GM23338 (cell line): ENCODE results near the gene KRTAP10-10. TPM values are rescaled to one million over a fixed set of nuclear protein-coding genes. Genes with fewer than 3 reads are reported as not detected.

ENCODE experiments used
- ATAC-seq: fragments of 200-7000 bp; cut with Tn5 transposase; 3 replicates; pipeline ENCODE4 v1.9.1; 2020
- DNase-seq: peaks from one replicate; pipeline ENCODE4 v3.0.0-alpha.2; 2015; ENCODE audit warnings: low spot score
- H2AFZ ChIP-seq: fragments of 200-600 bp; sonication (generic); 2 replicates; pipeline ENCODE4 v1.8.0; 2016; ENCODE audit warnings: antibody characterized with exemption, mild to moderate bottlenecking, moderate library complexity
- H3F3A ChIP-seq: fragments of 200-600 bp; sonication (generic); replicated peaks from 2 replicates; pipeline ENCODE4 v1.8.0; 2017; ENCODE audit warnings: antibody characterized with exemption, mixed run types, low read depth
- H3K27ac ChIP-seq: fragments of 200-600 bp; sonication (generic); 2 replicates; pipeline ENCODE4 v1.6.1; 2016; ENCODE audit warnings: low read depth
- H3K27me3 ChIP-seq: fragments of 200-600 bp; sonication (generic); 2 replicates; pipeline ENCODE4 v1.8.0; 2016; ENCODE audit warnings: mild to moderate bottlenecking, mixed run types, moderate library complexity; ENCODE audit not compliant: insufficient read depth
- H3K36me3 ChIP-seq: fragments of 200-600 bp; sonication (generic); 2 replicates; pipeline ENCODE4 v1.8.0; 2016; ENCODE audit warnings: mild to moderate bottlenecking; ENCODE audit not compliant: insufficient read depth
- H3K4me1 ChIP-seq: fragments of 200-600 bp; sonication (generic); 2 replicates; pipeline ENCODE4 v1.8.0; 2016; ENCODE audit warnings: mild to moderate bottlenecking, moderate library complexity; ENCODE audit not compliant: insufficient read depth
- H3K4me2 ChIP-seq: fragments of 200-600 bp; sonication (generic); 2 replicates; pipeline ENCODE4 v1.7.1; 2017; ENCODE audit warnings: mixed run types
- H3K4me3 ChIP-seq: fragments of 200-600 bp; sonication (generic); 2 replicates; pipeline ENCODE4 v1.6.1; 2016; ENCODE audit warnings: mixed run types
- H3K79me2 ChIP-seq: fragments of 200-600 bp; sonication (generic); replicated peaks from 2 replicates; pipeline ENCODE4 v1.8.0; 2017; ENCODE audit warnings: mild to moderate bottlenecking; ENCODE audit not compliant: insufficient read depth
- H3K9me2 ChIP-seq: fragments of 200-600 bp; sonication (generic); 2 replicates; pipeline ENCODE4 v1.8.0; 2017; ENCODE audit not compliant: insufficient read depth
- H4K20me1 ChIP-seq: fragments of 200-600 bp; sonication (generic); replicated peaks from 2 replicates; pipeline ENCODE4 v1.8.0; 2017; ENCODE audit warnings: mild to moderate bottlenecking; ENCODE audit not compliant: insufficient read depth
- H3K27ac Mint-ChIP-seq: 2 replicates; pipeline ENCODE4 v1.8.0; 2020; ENCODE audit warnings: inconsistent platforms, mild to moderate bottlenecking, moderate library complexity, mixed read lengths
- H3K27me3 Mint-ChIP-seq: 3 replicates; pipeline ENCODE4 v1.8.0; 2022; ENCODE audit warnings: low read depth, mild to moderate bottlenecking, moderate library complexity, mixed read lengths, inconsistent platforms; ENCODE audit not compliant: insufficient read depth, poor library complexity
- H3K36me3 Mint-ChIP-seq: 3 replicates; pipeline ENCODE4 v1.8.0; 2021; ENCODE audit warnings: low read depth, mild to moderate bottlenecking, inconsistent platforms, moderate library complexity, mixed read lengths
- H3K4me1 Mint-ChIP-seq: 3 replicates; pipeline ENCODE4 v1.8.0; 2020; ENCODE audit warnings: mild to moderate bottlenecking, inconsistent platforms, mixed read lengths
- H3K4me3 Mint-ChIP-seq: 3 replicates; pipeline ENCODE4 v1.8.0; 2021; ENCODE audit warnings: moderate library complexity, mild to moderate bottlenecking, inconsistent platforms, mixed read lengths
- H3K9me3 Mint-ChIP-seq: 3 replicates; pipeline ENCODE4 v1.8.0; 2020; ENCODE audit warnings: moderate library complexity, mild to moderate bottlenecking, inconsistent platforms, mixed read lengths
- CREB1 ChIP-seq: fragments of 250-450 bp; sonication (Bioruptor Pico); IDR thresholded peaks from 2 replicates; pipeline ENCODE4 v1.5.0; 2020; ENCODE audit warnings: low read depth, mild to moderate bottlenecking, moderate library complexity
- CTCF ChIP-seq, 2 experiments: fragments of 200-600 bp in 1 of 2; sonication (generic) in 1 of 2; conservative IDR thresholded peaks; 2 replicates each; pipeline versions ENCODE4 v1.5.1 to v1.6.1; 2016 to 2017; ENCODE audit warnings: antibody characterized with exemption in 2 of 2, low read depth in 2 of 2, mild to moderate bottlenecking in 2 of 2, moderate library complexity in 1 of 2
- ETS1 ChIP-seq: IDR thresholded peaks from 2 replicates; pipeline ENCODE4 v1.6.1; 2016; ENCODE audit warnings: antibody characterized with exemption
- EZH2 ChIP-seq: fragments of 200-600 bp; sonication (generic); IDR thresholded peaks from one replicate; pipeline ENCODE4 v1.8.0; 2017; ENCODE audit warnings: antibody characterized with exemption, mild to moderate bottlenecking, low read depth; ENCODE audit not compliant: unreplicated experiment
- EZH2phosphoT487 ChIP-seq: fragments of 200-600 bp; sonication (generic); IDR thresholded peaks from one replicate; pipeline ENCODE4 v1.8.1; 2018; ENCODE audit warnings: antibody characterized with exemption; ENCODE audit not compliant: unreplicated experiment
- JUNB ChIP-seq: IDR thresholded peaks from one replicate; pipeline ENCODE4 v1.6.1; 2016; ENCODE audit warnings: antibody characterized with exemption; ENCODE audit not compliant: unreplicated experiment
- NANOG ChIP-seq: IDR thresholded peaks from 2 replicates; pipeline ENCODE4 v1.6.1; 2016; ENCODE audit warnings: antibody characterized with exemption, borderline replicate concordance
- POLR2AphosphoS5 ChIP-seq: IDR thresholded peaks from 2 replicates; pipeline ENCODE4 v1.6.1; 2016; ENCODE audit warnings: antibody characterized with exemption, low read depth
- STAT1 ChIP-seq: IDR thresholded peaks from one replicate; pipeline ENCODE4 v1.6.1; 2016; ENCODE audit warnings: antibody characterized with exemption; ENCODE audit not compliant: unreplicated experiment
- ZNF114 ChIP-seq: fragments of 250-450 bp; sonication (Bioruptor Pico); IDR thresholded peaks from 2 replicates; pipeline ENCODE4 v1.5.0; 2020; ENCODE audit warnings: mild to moderate bottlenecking, moderate library complexity
- polyA plus RNA-seq: library from polyadenylated mRNA; unstranded; fragments of >200 nt; fragmentation: Nextera tagmentation; extraction: Ambion mirVana; gene quantifications from 2 replicates; pipeline ENCODE4 v1.2.1, GENCODE V29; 2016
- total RNA-seq: library from RNA; depleted of rRNA; stranded (reverse); fragments of >200 nt; shearing (Covaris generic); gene quantifications from 2 replicates; pipeline ENCODE4 v1.2.3, GENCODE V29; 2014
- TF ChIP-seq, protein P1 (sequence below): IDR thresholded peaks from one replicate; pipeline ENCODE4 v1.6.1; 2018; ENCODE audit warnings: antibody characterized with exemption; ENCODE audit not compliant: unreplicated experiment

The KRTAP10-10 gene
- total and polyA plus RNA-seq, 2 experiments from 2014 or later = not detected

GRCh38 chr21:44648557-44649311 is 11.6 kb downstream of the KRTAP10-10 start:
- no peaks in the 10 kb centered on the region for H4K20me1 ChIP-seq
- no peak overlapping the region for H3K27ac ChIP-seq
- H3K36me3 ChIP-seq = no peaks in the 10 kb centered on the region

More at GRCh38 chr21:44648557-44649311, 11.6 kb downstream of the KRTAP10-10 start:
- no peaks in the 10 kb centered on the region for H3F3A ChIP-seq
- Mint-ChIP-seq H3K27ac (no peak overlapping the region), H3K36me3 (peaks cover 8% of the 10 kb centered on the region; the same call in 2 of the 3 replicates), H3K9me3 (peaks cover 20% of the 10 kb centered on the region), H3K4me3 (no peak overlapping the region), H3K27me3 (peaks cover 9% of the 10 kb centered on the region), H3K4me1 (peaks cover 10% of the 10 kb centered on the region)
- no peaks in the 10 kb centered on the region for H3K4me1 ChIP-seq
- TF ChIP-seq CREB1 (CRISPR knock-in tag) (no peak), POLR2AphosphoS5 (no peak), STAT1 (no peak), EZH2phosphoT487 (no peak), ZNF114 (CRISPR knock-in tag) (no peak), JUNB (no peak), CTCF (conservative IDR thresholded peaks at IDR 0.05; ENCODE audit: low read depth in 2 of 2) (no peak), EZH2 (no peak), ETS1 (no peak), NANOG (no peak)
- TF ChIP-seq, protein P1, sequence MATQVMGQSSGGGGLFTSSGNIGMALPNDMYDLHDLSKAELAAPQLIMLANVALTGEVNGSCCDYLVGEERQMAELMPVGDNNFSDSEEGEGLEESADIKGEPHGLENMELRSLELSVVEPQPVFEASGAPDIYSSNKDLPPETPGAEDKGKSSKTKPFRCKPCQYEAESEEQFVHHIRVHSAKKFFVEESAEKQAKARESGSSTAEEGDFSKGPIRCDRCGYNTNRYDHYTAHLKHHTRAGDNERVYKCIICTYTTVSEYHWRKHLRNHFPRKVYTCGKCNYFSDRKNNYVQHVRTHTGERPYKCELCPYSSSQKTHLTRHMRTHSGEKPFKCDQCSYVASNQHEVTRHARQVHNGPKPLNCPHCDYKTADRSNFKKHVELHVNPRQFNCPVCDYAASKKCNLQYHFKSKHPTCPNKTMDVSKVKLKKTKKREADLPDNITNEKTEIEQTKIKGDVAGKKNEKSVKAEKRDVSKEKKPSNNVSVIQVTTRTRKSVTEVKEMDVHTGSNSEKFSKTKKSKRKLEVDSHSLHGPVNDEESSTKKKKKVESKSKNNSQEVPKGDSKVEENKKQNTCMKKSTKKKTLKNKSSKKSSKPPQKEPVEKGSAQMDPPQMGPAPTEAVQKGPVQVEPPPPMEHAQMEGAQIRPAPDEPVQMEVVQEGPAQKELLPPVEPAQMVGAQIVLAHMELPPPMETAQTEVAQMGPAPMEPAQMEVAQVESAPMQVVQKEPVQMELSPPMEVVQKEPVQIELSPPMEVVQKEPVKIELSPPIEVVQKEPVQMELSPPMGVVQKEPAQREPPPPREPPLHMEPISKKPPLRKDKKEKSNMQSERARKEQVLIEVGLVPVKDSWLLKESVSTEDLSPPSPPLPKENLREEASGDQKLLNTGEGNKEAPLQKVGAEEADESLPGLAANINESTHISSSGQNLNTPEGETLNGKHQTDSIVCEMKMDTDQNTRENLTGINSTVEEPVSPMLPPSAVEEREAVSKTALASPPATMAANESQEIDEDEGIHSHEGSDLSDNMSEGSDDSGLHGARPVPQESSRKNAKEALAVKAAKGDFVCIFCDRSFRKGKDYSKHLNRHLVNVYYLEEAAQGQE = no peak
- no peaks in the 10 kb centered on the region for H3K9me2 ChIP-seq
- DNase-seq (no peak), ATAC-seq (peak; percentile 12; the same call in 1 of the 3 replicates)
- no peak overlapping the region for H3K4me2 ChIP-seq
- no peak overlapping the region for H3K4me3 ChIP-seq
- no peaks in the 10 kb centered on the region for H3K79me2 ChIP-seq
- H3K27me3 ChIP-seq = no peaks in the 10 kb centered on the region
- H2AFZ ChIP-seq = no peak overlapping the region
